ENCODE results near the gene ARL5C.
A peak's percentile ranks its signal among the peaks of the same experiment; 100 is the strongest.

ARL5C gene

DNA sequence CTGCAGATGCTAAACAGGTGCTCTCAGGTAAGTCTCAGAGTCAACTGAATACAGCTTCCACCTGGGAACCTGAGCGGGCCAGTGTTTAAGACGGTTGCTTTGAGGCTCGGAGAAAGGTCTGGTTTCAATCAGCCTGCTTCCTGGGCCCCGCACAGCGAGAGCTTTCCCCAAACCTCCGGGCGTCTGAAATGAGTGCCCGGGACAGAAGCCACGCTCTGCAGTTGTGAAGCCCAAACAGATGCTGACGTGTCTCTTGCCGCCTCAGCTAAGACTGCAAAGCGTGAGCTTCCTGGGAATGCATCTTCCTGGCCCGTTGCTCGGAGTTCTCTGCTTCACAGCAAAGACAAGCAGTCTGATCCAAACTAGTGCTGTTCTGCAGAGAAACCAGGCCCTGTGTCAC, 51.2 kb downstream of the ARL5C start:
- CTCF ChIA-PET, result interaction anchor here (0.7 to 2.4 kb wide), 4 partner anchors 11 to 756 kb away, joined by 3 to 10 read pairs (median 4); no protein-coding TSS in a partner anchor
- H3K27ac ChIP-seq (ENCODE audit: extremely low read depth, low read depth, low read length), result no peak overlapping the region
- H3K36me3 ChIP-seq (ENCODE audit: control insufficient read depth in 2 of 2, insufficient read depth in 1 of 2, low read length in 2 of 2), result no peaks in the 10 kb centered on the region
- no peaks in the 10 kb centered on the region for H3K9me3 ChIP-seq (ENCODE audit: control insufficient read depth, insufficient read depth, low read depth, low read length)
- TF ChIP-seq SP7 (tag by site-specific recombination; IDR thresholded peaks at IDR 0.05) (no peak), ZNF404 (tag by site-specific recombination; IDR thresholded peaks at IDR 0.05) (no peak), ZNF391 (tag by site-specific recombination; IDR thresholded peaks at IDR 0.05; ENCODE audit: borderline replicate concordance, low read depth) (no peak), ZNF292 (tag by site-specific recombination; IDR thresholded peaks at IDR 0.05; ENCODE audit: borderline replicate concordance, low read depth) (no peak), ZNF677 (tag by site-specific recombination; IDR thresholded peaks at IDR 0.05) (no peak), ZNF114 (tag by site-specific recombination; IDR thresholded peaks at IDR 0.05) (no peak), ZNF621 (tag by site-specific recombination; IDR thresholded peaks at IDR 0.05) (no peak), ZNF146 (tag by site-specific recombination; IDR thresholded peaks at IDR 0.05) (no peak), YY1 (tag by site-specific recombination; IDR thresholded peaks at IDR 0.05) (no peak), ZBTB7A (tag by site-specific recombination; IDR thresholded peaks at IDR 0.05; ENCODE audit: low read depth) (no peak), MEIS1 (CRISPR knock-in tag; IDR thresholded peaks at IDR 0.05; ENCODE audit: borderline replicate concordance) (no peak), ZSCAN23 (tag by site-specific recombination; IDR thresholded peaks at IDR 0.05) (no peak), SCRT1 (tag by site-specific recombination; IDR thresholded peaks at IDR 0.05; ENCODE audit: borderline replicate concordance) (no peak), ZNF140 (tag by site-specific recombination; IDR thresholded peaks at IDR 0.05) (no peak)
- TF ChIP-seq, protein P1, sequence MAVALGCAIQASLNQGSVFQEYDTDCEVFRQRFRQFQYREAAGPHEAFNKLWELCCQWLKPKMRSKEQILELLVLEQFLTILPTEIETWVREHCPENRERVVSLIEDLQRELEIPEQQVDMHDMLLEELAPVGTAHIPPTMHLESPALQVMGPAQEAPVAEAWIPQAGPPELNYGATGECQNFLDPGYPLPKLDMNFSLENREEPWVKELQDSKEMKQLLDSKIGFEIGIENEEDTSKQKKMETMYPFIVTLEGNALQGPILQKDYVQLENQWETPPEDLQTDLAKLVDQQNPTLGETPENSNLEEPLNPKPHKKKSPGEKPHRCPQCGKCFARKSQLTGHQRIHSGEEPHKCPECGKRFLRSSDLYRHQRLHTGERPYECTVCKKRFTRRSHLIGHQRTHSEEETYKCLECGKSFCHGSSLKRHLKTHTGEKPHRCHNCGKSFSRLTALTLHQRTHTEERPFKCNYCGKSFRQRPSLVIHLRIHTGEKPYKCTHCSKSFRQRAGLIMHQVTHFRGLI (tag by site-specific recombination; IDR thresholded peaks at IDR 0.05), result no peak
- TF ChIP-seq, protein P2, sequence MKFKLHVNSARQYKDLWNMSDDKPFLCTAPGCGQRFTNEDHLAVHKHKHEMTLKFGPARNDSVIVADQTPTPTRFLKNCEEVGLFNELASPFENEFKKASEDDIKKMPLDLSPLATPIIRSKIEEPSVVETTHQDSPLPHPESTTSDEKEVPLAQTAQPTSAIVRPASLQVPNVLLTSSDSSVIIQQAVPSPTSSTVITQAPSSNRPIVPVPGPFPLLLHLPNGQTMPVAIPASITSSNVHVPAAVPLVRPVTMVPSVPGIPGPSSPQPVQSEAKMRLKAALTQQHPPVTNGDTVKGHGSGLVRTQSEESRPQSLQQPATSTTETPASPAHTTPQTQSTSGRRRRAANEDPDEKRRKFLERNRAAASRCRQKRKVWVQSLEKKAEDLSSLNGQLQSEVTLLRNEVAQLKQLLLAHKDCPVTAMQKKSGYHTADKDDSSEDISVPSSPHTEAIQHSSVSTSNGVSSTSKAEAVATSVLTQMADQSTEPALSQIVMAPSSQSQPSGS (tag by site-specific recombination; IDR thresholded peaks at IDR 0.05; ENCODE audit: low read depth), result no peak
- TF ChIP-seq, protein P3, sequence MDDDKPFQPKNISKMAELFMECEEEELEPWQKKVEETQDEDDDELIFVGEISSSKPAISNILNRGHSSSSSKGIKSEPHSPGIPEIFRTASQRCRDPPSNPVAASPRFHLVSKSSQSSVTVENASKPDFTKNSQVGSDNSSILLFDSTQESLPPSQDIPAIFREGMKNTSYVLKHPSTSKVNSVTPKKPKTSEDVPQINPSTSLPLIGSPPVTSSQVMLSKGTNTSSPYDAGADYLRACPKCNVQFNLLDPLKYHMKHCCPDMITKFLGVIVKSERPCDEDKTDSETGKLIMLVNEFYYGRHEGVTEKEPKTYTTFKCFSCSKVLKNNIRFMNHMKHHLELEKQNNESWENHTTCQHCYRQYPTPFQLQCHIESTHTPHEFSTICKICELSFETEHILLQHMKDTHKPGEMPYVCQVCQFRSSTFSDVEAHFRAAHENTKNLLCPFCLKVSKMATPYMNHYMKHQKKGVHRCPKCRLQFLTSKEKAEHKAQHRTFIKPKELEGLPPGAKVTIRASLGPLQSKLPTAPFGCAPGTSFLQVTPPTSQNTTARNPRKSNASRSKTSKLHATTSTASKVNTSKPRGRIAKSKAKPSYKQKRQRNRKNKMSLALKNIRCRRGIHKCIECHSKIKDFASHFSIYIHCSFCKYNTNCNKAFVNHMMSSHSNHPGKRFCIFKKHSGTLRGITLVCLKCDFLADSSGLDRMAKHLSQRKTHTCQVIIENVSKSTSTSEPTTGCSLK (tag by site-specific recombination; IDR thresholded peaks at IDR 0.05), result no peak
- no peaks in the 10 kb centered on the region for H3K4me1 ChIP-seq (ENCODE audit: control insufficient read depth, insufficient read depth, low read length)
- POLR2A ChIA-PET, result no interaction called here
- no peak overlapping the region for H3K4me3 ChIP-seq (ENCODE audit: low read depth, low read length)

DNA sequence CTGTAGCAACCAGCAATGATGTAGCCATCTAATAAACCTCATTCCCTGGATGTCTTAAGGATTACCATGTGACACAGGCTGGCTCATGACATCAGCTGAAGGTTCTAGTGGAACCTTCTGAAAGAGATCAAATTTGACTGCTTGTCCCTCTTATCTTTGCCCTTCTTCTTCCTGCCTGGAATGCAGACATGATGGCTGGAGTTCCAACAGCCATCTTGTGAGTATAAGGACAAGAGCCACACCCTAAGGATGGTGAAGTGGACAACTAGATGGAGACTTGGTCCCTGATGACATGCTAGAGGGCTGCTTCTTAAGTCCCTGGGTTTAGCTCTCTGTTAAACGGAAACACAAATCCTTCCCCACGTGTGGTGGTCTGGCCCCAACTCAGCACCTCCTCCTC, 52.1 kb downstream of the ARL5C start:
- TF ChIP-seq SETDB1 (IDR thresholded peaks at IDR 0.05; ENCODE audit: insufficient read length, low read length), result peak; percentile 12
- TF ChIP-seq KLF8 (tag by site-specific recombination; IDR thresholded peaks at IDR 0.05), result peak; percentile 50
- 0 out of 2 replicates have a peak, but pooled peaks have one; percentile 18 for TF ChIP-seq KLF7 (tag by site-specific recombination; IDR thresholded peaks at IDR 0.05; ENCODE audit: borderline replicate concordance)
- no peak for TF ChIP-seq ZNF391 (tag by site-specific recombination; IDR thresholded peaks at IDR 0.05; ENCODE audit: borderline replicate concordance, low read depth)
- TF ChIP-seq ZNF302 (tag by site-specific recombination; IDR thresholded peaks at IDR 0.05; ENCODE audit: low read depth), result no peak
- CTCF ChIA-PET, result interaction anchor here (0.8 to 2.4 kb wide), 2 partner anchors 9 to 130 kb away, joined by 4 to 10 read pairs; no protein-coding TSS in a partner anchor
- POLR2A ChIA-PET, result no interaction called here
- Histone ChIP-seq H3K9me3 (ENCODE audit: control insufficient read depth, insufficient read depth, low read depth, low read length) (no peaks in the 10 kb centered on the region), H3K4me3 (ENCODE audit: low read depth, low read length) (no peak overlapping the region), H3K27ac (ENCODE audit: extremely low read depth, low read depth, low read length) (no peak overlapping the region), H3K4me1 (ENCODE audit: control insufficient read depth, insufficient read depth, low read length) (no peaks in the 10 kb centered on the region), H3K36me3 (ENCODE audit: control insufficient read depth in 2 of 2, insufficient read depth in 1 of 2, low read length in 2 of 2) (no peaks in the 10 kb centered on the region)
